Measurements from ENCODE around the gene ST8SIA5. TPM values are rescaled to one million over a fixed set of nuclear protein-coding genes. Genes with fewer than 3 reads are reported as not detected.

Gene ST8SIA5
- total and polyA plus RNA-seq, 2 experiments from 2014 or later, result 3.3 to 4.8 TPM

- Histone ChIP-seq H2AFZ (peak overlapping the region; percentile 73), H3K36me3 (ENCODE audit: insufficient read depth) (no peaks in the 10 kb centered on the region), H3K4me2 (no peak overlapping the region), H3K4me1 (ENCODE audit: insufficient read depth) (no peaks in the 10 kb centered on the region), H3K27ac (ENCODE audit: low read depth) (no peak overlapping the region), H3F3A (replicated peaks; ENCODE audit: low read depth) (no peaks in the 10 kb centered on the region), H3K27me3 (ENCODE audit: insufficient read depth) (no peaks in the 10 kb centered on the region), H3K79me2 (replicated peaks; ENCODE audit: insufficient read depth) (no peaks in the 10 kb centered on the region), H3K4me3 (no peak overlapping the region), H4K20me1 (replicated peaks; ENCODE audit: insufficient read depth) (no peaks in the 10 kb centered on the region), H3K9me2 (ENCODE audit: insufficient read depth) (no peaks in the 10 kb centered on the region)
- no peak overlapping the region; the same call in 1 of the 2 replicates for H3K27ac Mint-ChIP-seq
- ATAC-seq (no peak; the same call in 2 of the 3 replicates), DNase-seq (ENCODE audit: low spot score) (no peak)
- no peaks in the 10 kb centered on the region for H3K9me3 Mint-ChIP-seq
- no peak overlapping the region for H3K4me3 Mint-ChIP-seq
- H3K27me3 Mint-ChIP-seq (ENCODE audit: insufficient read depth, low read depth, poor library complexity), result peaks cover 3% of the 10 kb centered on the region
- TF ChIP-seq, protein P1, sequence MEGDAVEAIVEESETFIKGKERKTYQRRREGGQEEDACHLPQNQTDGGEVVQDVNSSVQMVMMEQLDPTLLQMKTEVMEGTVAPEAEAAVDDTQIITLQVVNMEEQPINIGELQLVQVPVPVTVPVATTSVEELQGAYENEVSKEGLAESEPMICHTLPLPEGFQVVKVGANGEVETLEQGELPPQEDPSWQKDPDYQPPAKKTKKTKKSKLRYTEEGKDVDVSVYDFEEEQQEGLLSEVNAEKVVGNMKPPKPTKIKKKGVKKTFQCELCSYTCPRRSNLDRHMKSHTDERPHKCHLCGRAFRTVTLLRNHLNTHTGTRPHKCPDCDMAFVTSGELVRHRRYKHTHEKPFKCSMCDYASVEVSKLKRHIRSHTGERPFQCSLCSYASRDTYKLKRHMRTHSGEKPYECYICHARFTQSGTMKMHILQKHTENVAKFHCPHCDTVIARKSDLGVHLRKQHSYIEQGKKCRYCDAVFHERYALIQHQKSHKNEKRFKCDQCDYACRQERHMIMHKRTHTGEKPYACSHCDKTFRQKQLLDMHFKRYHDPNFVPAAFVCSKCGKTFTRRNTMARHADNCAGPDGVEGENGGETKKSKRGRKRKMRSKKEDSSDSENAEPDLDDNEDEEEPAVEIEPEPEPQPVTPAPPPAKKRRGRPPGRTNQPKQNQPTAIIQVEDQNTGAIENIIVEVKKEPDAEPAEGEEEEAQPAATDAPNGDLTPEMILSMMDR (conservative IDR thresholded peaks at IDR 0.05; ENCODE audit: low read depth in 2 of 2), result no peak
- no peak for TF ChIP-seq ZNF331 (CRISPR knock-in tag; IDR thresholded peaks at IDR 0.05; ENCODE audit: low read depth)
- no peak for TF ChIP-seq REST (IDR thresholded peaks at IDR 0.05; ENCODE audit: unreplicated experiment)
- H3K4me1 Mint-ChIP-seq, result peaks cover 6% of the 10 kb centered on the region; the same call in 2 of the 3 replicates
- H3K36me3 Mint-ChIP-seq (ENCODE audit: low read depth), result no peaks in the 10 kb centered on the region
Observed at GRCh38 chr18:46623541-46623940, 133.3 kb downstream of the ST8SIA5 start.

GRCh38 chr18:46622999-46623398 lies 133.9 kb downstream of the ST8SIA5 start:
- Histone ChIP-seq H3K79me2 (replicated peaks; ENCODE audit: insufficient read depth) (no peaks in the 10 kb centered on the region), H3K36me3 (ENCODE audit: insufficient read depth) (no peaks in the 10 kb centered on the region), H3K9me2 (ENCODE audit: insufficient read depth) (no peaks in the 10 kb centered on the region), H3K4me3 (no peak overlapping the region), H3K27me3 (ENCODE audit: insufficient read depth) (no peaks in the 10 kb centered on the region), H3K4me2 (no peak overlapping the region), H3K27ac (ENCODE audit: low read depth) (no peak overlapping the region), H2AFZ (peak overlapping the region; percentile 73; the same call in 1 of the 2 replicates), H3F3A (replicated peaks; ENCODE audit: low read depth) (no peaks in the 10 kb centered on the region), H4K20me1 (replicated peaks; ENCODE audit: insufficient read depth) (no peaks in the 10 kb centered on the region), H3K4me1 (ENCODE audit: insufficient read depth) (no peaks in the 10 kb centered on the region)
- TF ChIP-seq, protein P1 (conservative IDR thresholded peaks at IDR 0.05; ENCODE audit: low read depth in 2 of 2), result peak in 1 of 2 experiments; percentile 33; a peak in 2 of 4 replicates
- no peak for TF ChIP-seq CREB1 (CRISPR knock-in tag; IDR thresholded peaks at IDR 0.05; ENCODE audit: low read depth)
- no peak for ATAC-seq
- Mint-ChIP-seq H3K4me1 (peaks cover 6% of the 10 kb centered on the region; the same call in 2 of the 3 replicates), H3K36me3 (ENCODE audit: low read depth) (no peaks in the 10 kb centered on the region), H3K4me3 (no peak overlapping the region), H3K9me3 (no peaks in the 10 kb centered on the region), H3K27ac (0 out of 2 replicates have a peak overlapping the region, but pooled peaks have one; percentile 8), H3K27me3 (ENCODE audit: insufficient read depth, low read depth, poor library complexity) (peaks cover 3% of the 10 kb centered on the region)
- no peak for DNase-seq (ENCODE audit: low spot score)
